GM06990 (cell line): ENCODE results near the gene ANKRD18B.
"Not testable (repeated sequence)": the region's sequence is repeated elsewhere in the genome, so short reads cannot be mapped to it uniquely, and the experiment has no call there.

ENCODE experiments used
- DNase-seq: peaks from one replicate; pipeline ENCODE4 v3.0.0-alpha.2; 2011; ENCODE audit not compliant: insufficient read length; ENCODE audit errors: extremely low read depth
- H3K27me3 ChIP-seq: replicated peaks from 2 replicates; pipeline ENCODE4 v1.6.0; 2011; ENCODE audit warnings: low read length; ENCODE audit not compliant: control insufficient read depth, insufficient read depth
- H3K36me3 ChIP-seq: 2 replicates; pipeline ENCODE4 v1.5.1; 2011; ENCODE audit warnings: low read length; ENCODE audit not compliant: control insufficient read depth, insufficient read depth
- H3K4me3 ChIP-seq: replicated peaks from 2 replicates; pipeline ENCODE4 v1.5.1; 2011; ENCODE audit warnings: low read depth, mild to moderate bottlenecking, control low read depth, low read length
- TF ChIP-seq, protein P1 (sequence below): IDR thresholded peaks from 2 replicates; pipeline ENCODE4 v1.5.1; 2011; ENCODE audit warnings: low read length, control low read depth, mild to moderate bottlenecking, inconsistent platforms; ENCODE audit not compliant: insufficient read depth, poor library complexity, severe bottlenecking

Gene ANKRD18B

DNA sequence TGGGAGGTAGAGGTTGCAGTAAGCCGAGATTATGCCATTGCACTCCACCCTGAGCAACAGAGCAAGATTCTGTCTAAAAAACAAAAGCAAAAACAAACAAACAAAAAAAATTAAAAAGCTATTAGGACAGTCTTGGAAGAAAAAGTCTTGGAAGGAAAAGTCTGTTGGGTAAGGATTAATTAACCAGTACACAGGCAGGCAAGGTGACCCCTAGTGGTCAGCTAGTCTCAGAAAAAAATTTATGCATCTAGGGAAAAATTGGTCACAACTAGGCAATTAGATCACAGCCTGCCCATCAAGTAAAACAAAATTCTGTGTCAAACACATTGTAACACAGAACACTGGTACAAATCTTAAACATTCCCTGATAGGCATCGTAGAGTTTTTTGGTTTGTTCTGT, 6.7 kb upstream of the ANKRD18B start:
- TF ChIP-seq, protein P1, sequence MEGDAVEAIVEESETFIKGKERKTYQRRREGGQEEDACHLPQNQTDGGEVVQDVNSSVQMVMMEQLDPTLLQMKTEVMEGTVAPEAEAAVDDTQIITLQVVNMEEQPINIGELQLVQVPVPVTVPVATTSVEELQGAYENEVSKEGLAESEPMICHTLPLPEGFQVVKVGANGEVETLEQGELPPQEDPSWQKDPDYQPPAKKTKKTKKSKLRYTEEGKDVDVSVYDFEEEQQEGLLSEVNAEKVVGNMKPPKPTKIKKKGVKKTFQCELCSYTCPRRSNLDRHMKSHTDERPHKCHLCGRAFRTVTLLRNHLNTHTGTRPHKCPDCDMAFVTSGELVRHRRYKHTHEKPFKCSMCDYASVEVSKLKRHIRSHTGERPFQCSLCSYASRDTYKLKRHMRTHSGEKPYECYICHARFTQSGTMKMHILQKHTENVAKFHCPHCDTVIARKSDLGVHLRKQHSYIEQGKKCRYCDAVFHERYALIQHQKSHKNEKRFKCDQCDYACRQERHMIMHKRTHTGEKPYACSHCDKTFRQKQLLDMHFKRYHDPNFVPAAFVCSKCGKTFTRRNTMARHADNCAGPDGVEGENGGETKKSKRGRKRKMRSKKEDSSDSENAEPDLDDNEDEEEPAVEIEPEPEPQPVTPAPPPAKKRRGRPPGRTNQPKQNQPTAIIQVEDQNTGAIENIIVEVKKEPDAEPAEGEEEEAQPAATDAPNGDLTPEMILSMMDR, result peak; percentile 60
- Histone ChIP-seq H3K36me3 (no peaks in the 10 kb centered on the region), H3K4me3 (no peak overlapping the region), H3K27me3 (no peaks in the 10 kb centered on the region)
- DNase-seq, result no peak

DNA sequence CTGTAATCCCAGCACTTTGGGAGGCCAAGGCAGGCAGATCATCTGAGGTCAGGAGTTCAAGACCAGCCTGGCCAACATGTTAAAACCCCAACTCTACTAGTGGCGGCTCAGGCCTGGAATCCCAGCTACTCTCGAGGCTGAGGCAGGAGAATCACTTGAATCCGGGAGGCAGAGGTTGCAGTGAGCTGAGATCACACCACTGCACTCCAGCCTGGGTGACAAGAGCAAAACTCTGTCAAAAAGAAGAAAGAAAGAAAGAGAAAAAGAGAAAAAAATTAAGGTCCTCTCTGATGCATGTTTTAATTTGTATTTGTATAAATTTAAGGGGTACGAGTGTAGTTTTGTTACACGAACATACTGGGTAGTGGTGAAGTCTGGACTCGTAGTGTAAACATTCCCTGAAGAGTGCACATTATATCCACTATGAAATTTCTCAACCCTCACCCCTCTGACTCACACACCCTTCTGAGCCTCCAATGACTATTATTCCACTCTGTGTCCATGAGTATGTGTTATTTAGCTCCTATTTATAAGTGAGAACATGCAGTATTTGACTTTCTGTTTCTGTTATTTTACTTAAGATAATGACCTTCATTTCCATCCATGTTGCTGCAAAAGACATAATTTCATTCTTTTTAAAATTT, 6.0 kb upstream of the ANKRD18B start:
- H3K36me3 ChIP-seq, DNase-seq, H3K4me3 ChIP-seq: not testable (repeated sequence)

DNA sequence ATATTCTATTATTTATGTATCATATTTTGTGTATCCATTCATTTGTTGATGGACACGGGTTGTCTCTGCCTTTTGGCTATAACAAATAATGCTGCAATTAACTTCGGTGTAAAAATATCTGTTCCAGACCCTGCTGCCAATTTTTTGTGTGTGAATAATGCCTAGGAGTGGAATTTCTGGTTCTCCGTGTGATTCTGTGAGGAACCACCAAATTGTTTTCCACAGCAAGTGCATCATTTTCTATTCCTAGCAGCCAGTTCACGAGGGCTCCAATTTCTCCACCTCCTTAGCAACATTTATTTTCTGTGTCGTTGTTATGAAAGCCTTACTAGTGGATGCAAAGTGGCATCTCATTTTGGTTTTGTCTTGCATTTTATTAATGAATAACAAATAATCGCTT, 2.2 kb upstream of the ANKRD18B start:
- H3K27me3 ChIP-seq, DNase-seq, H3K36me3 ChIP-seq, H3K4me3 ChIP-seq: not testable (repeated sequence)

More for the DNA sequence above, 6.0 kb upstream of the ANKRD18B start:
- not testable (repeated sequence) for H3K27me3 ChIP-seq

DNA sequence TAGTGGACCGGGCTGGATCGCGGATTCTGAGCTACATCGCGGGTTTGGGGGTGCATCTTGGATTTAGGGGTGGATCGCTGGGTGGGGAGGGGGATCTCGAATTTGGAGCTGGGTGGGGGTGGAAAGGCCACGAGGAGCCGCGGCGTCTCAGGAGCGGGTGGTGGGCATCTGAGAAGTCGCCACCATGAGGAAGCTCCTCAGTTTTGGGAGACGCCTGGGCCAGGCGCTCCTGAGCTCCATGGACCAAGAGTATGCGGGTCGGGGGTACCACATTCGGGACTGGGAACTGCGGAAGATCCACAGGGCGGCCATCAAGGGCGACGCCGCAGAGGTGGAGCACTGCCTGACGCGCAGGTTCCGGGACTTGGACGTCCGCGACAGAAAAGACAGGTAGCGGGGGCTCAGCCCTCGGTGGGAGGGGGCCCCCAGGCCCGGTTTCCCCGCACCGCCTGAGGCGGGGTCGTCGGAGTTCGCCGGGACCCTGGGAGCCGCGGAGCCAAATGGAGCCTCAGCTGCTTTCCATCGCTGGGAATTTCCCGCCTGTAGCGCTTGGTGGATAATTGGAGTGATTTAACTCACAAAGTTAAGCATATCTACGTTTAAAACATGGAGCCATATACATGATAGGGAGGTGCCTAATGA, 376 bp downstream of the ANKRD18B start:
- Histone ChIP-seq H3K27me3 (no peaks in the 10 kb centered on the region; the same call in 1 of the 2 replicates), H3K36me3 (no peaks in the 10 kb centered on the region), H3K4me3 (no peak overlapping the region; the same call in 1 of the 2 replicates)
- TF ChIP-seq, protein P1, result no peak
- DNase-seq, result peak; percentile 7

DNA sequence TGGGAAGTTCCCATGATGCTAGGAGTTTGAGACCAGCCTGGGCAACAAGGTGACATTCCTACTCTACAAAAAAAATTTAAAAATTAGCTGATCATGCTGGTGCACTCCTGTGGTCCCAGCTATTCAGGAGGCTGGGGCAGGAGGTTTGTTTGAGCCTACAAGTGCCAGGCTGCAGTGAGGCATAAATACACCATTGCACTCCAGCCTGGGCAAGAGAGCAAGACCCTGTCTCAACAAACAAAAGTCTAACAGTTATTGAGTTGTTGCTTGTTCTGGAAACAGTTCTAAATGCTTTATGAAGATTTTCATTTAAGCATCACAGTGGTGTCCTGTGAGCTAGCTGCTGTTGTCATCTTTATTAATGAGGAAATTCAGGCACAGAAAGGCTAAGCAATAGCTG, 4.0 kb downstream of the ANKRD18B start:
- not testable (repeated sequence) for H3K4me3 ChIP-seq, DNase-seq, H3K27me3 ChIP-seq

DNA sequence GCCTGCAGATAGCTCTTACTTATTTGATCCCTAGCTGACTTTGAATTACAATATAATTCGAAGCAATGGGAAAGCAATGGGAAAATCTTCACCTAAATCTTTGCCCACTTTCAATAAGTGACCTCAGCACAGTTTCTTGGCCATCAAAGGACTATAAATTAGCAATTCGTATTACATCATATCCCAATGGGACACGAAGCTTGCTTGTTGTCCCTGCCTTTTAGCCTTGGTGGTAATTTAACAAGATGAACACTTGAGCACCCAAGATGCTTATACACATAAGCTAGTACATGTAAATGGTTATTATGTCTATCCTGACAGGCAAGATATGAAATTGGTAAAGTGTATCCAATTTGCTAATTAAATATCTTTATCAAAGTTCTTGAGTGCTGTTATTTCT, 9.9 kb downstream of the ANKRD18B start:
- H3K27me3 ChIP-seq, DNase-seq, H3K36me3 ChIP-seq, H3K4me3 ChIP-seq: not testable (repeated sequence)

More for the DNA sequence above, 4.0 kb downstream of the ANKRD18B start:
- H3K36me3 ChIP-seq, result not testable (repeated sequence)

DNA sequence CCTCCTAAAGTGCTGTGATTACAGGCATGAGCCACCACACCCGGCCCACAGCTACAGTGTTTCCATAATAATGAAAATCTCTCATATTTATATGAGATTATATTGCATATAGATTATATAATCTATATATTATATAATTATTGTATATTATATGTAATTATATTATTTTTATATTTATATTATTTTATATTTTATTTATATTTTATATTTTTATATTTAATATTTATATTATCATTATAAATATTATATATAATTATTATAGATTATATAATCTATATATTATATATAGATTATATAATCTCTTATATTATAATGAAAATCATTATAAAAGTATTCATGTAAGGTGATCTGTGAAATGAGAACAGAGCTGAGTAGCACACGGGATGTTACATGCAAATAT, 11.5 kb downstream of the ANKRD18B start:
- Histone ChIP-seq H3K4me3 (no peak overlapping the region), H3K27me3 (no peaks in the 10 kb centered on the region), H3K36me3 (no peaks in the 10 kb centered on the region)
- DNase-seq, result no peak
- TF ChIP-seq, protein P1, result no peak

DNA sequence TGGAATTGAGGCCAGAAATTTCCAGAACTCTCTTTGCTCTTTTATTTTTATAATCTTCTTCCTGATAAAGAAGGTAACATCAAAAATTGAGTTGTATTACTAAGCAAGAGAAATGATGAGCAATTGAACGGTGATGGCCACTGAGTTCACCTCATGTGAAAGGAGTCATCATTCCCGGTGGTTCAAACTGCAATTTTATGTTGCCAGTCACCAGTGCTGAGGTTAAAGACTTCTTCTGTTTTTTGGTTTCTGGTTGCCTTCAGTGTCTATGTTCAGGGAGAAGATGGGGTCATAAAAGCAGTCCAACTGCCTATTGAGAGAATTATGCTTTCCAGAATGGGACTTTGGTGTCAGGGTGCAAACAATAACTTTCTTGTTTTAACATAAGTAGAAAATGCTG, 19.4 kb downstream of the ANKRD18B start:
- H3K36me3 ChIP-seq, DNase-seq, H3K4me3 ChIP-seq, H3K27me3 ChIP-seq: not testable (repeated sequence)

DNA sequence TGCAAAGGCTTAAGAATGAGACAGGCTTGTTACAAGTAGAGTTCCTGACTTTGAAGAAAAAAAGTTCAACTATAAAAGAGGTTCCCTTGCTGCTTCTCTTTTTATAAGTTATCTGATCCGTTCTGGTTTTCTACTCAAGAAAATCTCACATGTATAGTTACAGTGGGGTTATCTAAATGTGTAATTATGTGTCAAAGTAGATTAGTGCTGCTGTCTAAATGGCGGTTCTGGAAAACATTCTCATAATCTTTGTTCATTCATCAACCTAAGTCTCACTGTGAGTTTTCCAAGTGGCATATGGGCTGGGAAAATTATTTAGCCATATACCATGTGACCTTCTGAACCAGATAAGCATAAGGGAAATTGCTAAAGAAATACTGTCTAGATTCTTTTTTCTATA, 21.7 kb downstream of the ANKRD18B start:
- not testable (repeated sequence) for H3K27me3 ChIP-seq, DNase-seq, H3K36me3 ChIP-seq, H3K4me3 ChIP-seq

DNA sequence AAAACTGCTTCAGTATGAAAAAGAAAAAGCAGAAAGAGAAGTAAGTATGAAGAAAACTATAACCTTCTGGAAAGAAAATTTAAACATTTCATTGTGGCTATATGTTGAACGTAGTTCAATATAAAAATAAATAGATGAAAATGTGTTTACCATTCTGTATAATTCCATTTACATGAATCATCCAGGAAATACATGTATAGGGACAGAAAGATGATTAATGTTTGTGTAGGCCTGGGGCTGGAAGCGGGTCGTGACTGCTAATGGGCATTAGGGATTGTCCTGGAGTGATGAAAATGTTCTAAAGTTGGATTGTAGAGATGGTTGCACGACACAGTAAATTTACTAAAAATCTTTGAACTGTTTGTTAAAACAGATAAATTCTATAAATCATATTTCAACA, 24.8 kb downstream of the ANKRD18B start:
- H3K27me3 ChIP-seq, H3K4me3 ChIP-seq, DNase-seq, H3K36me3 ChIP-seq: not testable (repeated sequence)

DNA sequence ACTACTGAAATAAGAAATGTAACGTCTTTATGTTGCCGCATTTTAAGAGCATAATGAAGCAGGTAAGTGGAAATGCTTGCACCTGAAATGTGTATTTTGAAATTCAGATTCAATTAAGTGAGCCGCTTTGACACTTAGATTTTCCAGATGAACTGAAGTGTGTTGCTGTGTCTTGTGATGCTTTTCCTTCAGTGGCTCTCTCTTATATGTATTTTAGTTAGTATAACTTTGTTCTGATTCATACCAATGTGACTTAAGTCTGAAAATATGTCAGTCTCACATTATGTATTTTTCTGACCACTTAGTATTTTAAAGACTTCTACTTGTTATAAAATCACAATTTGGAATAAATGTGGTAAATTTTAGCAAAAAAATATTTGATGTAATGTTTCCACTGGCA, 25.4 kb downstream of the ANKRD18B start:
- not testable (repeated sequence) for H3K4me3 ChIP-seq, H3K27me3 ChIP-seq, H3K36me3 ChIP-seq, DNase-seq
